ENCODE measurements around the gene TMEM114. TPM values are rescaled to one million over a fixed set of nuclear protein-coding genes. Genes with fewer than 3 reads are reported as not detected.

TMEM114 gene
- total and polyA plus RNA-seq, 2 donors (not counting 1 experiment from before 2014, with no cell fraction given) = not detected

DNA sequence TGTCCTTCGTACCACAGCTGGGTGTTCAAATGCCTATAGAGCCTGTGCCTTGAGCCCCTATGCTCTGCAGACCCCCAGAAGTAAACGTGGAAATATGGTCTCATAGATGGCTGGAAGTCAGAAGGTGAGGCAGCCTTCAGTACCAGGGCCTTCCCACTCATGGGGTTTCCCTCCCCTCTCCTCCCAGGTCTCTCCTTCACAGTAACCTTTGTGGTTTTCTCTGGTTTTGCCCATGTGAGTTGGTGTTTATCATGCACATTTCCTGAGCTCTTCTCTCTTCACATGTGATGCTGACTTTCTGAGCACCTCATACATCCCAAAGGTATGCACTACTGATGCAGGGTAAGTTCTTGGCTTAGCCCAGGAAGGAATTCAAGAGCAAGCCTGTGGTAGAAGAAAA, 35.4 kb downstream of the TMEM114 start:
- Histone ChIP-seq H3K79me2 (ENCODE audit: control insufficient read depth, insufficient read depth, low read length) (no peaks in the 10 kb centered on the region), H3K4me1 (ENCODE audit: control insufficient read depth, extremely low read depth, insufficient read depth, low read length) (no peaks in the 10 kb centered on the region), H3K27ac (ENCODE audit: insufficient read depth, low read length) (no peak overlapping the region), H3K9ac (ENCODE audit: insufficient read depth, low read length) (no peak overlapping the region), H3K4me3 (replicated peaks in 1 of 4; ENCODE audit: control extremely low read depth in 1 of 4, insufficient read depth in 1 of 4, low read depth in 3 of 4, low read length in 4 of 4) (no peak overlapping the region), H4K20me1 (ENCODE audit: control insufficient read depth, extremely low read depth, insufficient read depth, low read length) (no peaks in the 10 kb centered on the region), H3K4me2 (ENCODE audit: extremely low read depth, insufficient read depth, low read length) (no peak overlapping the region), H3K36me3 (ENCODE audit: control insufficient read depth, insufficient read depth, low read length) (no peaks in the 10 kb centered on the region), H2AFZ (ENCODE audit: low read length) (no peak overlapping the region), H3K9me3 (ENCODE audit: control insufficient read depth, insufficient read depth, low read depth, low read length) (no peaks in the 10 kb centered on the region), H3K27me3 (ENCODE audit: control insufficient read depth, insufficient read depth, low read length) (no peaks in the 10 kb centered on the region)
- no peak for TF ChIP-seq EZH2 (IDR thresholded peaks at IDR 0.05; ENCODE audit: low read length, missing control alignments)
- TF ChIP-seq, protein P1, sequence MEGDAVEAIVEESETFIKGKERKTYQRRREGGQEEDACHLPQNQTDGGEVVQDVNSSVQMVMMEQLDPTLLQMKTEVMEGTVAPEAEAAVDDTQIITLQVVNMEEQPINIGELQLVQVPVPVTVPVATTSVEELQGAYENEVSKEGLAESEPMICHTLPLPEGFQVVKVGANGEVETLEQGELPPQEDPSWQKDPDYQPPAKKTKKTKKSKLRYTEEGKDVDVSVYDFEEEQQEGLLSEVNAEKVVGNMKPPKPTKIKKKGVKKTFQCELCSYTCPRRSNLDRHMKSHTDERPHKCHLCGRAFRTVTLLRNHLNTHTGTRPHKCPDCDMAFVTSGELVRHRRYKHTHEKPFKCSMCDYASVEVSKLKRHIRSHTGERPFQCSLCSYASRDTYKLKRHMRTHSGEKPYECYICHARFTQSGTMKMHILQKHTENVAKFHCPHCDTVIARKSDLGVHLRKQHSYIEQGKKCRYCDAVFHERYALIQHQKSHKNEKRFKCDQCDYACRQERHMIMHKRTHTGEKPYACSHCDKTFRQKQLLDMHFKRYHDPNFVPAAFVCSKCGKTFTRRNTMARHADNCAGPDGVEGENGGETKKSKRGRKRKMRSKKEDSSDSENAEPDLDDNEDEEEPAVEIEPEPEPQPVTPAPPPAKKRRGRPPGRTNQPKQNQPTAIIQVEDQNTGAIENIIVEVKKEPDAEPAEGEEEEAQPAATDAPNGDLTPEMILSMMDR (conservative IDR thresholded peaks at IDR 0.05 in 1 of 2, IDR thresholded peaks at IDR 0.05 in 1 of 2; ENCODE audit: low read depth in 1 of 2, low read length in 2 of 2) = no peak
- no peak for DNase-seq (ENCODE audit: low read depth in 2 of 2)

DNA sequence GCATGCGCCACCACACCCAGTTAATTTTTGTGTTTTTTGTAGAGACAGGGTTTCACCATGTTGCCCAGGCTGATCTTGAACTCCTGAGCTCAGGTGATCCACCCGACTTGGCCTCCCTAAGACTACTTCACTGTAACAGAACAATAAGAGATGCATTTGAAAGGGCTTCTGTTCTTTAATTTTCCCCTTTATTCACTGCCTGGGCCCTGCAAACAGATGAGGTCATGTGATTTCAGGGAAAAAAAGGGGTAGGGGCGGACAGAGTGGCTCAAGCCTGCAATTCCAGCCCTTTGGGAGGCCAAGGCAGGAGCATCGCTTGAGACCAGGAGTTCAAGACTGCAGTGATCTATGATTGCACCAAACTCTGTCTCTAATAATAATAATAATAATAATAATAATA, 36.3 kb downstream of the TMEM114 start:
- DNase-seq (ENCODE audit: low read depth in 2 of 2) = no peak
- H4K20me1 ChIP-seq (ENCODE audit: control insufficient read depth, extremely low read depth, insufficient read depth, low read length) = no peaks in the 10 kb centered on the region

DNA sequence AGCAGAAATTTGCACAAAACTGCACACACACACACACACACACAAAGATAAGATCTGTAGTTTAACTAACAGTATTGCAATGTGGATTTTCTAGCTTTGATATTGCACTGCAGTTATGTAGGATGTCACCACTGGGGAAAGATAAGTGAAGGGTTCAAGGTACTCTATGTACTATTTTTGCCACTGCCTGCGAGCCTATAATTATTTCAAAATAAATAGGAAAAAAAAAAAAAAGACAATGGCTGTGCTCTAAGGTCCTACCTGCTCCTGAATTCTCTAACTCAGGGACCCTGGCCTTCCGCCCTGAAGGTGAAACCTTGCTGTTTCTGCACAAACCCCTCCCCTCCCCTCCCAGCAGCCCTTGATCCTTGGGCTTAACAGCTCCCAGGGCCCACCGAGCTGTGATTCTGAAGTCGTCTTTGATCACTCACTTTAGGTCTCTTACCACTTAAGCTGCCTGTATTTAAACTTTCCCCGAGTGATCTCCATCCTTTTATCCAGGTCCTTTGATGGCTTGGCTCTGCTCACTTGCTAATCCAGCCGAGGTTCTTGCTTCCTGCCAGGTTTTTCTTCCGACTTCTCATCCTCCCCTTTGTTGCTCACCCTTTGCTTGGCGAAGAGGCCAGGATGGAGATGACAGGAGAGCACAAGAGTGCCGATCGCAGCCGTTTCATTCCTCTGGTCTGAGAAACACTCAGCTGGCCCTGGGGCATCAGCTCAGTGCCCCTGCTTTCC, 37.7 kb downstream of the TMEM114 start:
- TF ChIP-seq EZH2 (IDR thresholded peaks at IDR 0.05; ENCODE audit: low read length, missing control alignments) = no peak
- TF ChIP-seq, protein P1 (conservative IDR thresholded peaks at IDR 0.05 in 1 of 2, IDR thresholded peaks at IDR 0.05 in 1 of 2; ENCODE audit: low read depth in 1 of 2, low read length in 2 of 2) = no peak
- H3K27me3 ChIP-seq (ENCODE audit: control insufficient read depth, insufficient read depth, low read length) = no peaks in the 10 kb centered on the region
- H3K9ac ChIP-seq (ENCODE audit: insufficient read depth, low read length) = no peak overlapping the region
- no peak overlapping the region for H3K27ac ChIP-seq (ENCODE audit: insufficient read depth, low read length)
- H3K79me2 ChIP-seq (ENCODE audit: control insufficient read depth, insufficient read depth, low read length) = no peaks in the 10 kb centered on the region
- H3K4me3 ChIP-seq (replicated peaks in 1 of 4; ENCODE audit: control extremely low read depth in 1 of 4, insufficient read depth in 1 of 4, low read depth in 3 of 4, low read length in 4 of 4) = no peak overlapping the region
- no peaks in the 10 kb centered on the region for H3K4me1 ChIP-seq (ENCODE audit: control insufficient read depth, extremely low read depth, insufficient read depth, low read length)
- H2AFZ ChIP-seq (ENCODE audit: low read length) = no peak overlapping the region
- DNase-seq (ENCODE audit: low read depth in 2 of 2) = no peak
- H3K4me2 ChIP-seq (ENCODE audit: extremely low read depth, insufficient read depth, low read length) = no peak overlapping the region
- no peaks in the 10 kb centered on the region for H3K9me3 ChIP-seq (ENCODE audit: control insufficient read depth, insufficient read depth, low read depth, low read length)
- no peaks in the 10 kb centered on the region for H3K36me3 ChIP-seq (ENCODE audit: control insufficient read depth, insufficient read depth, low read length)
- H4K20me1 ChIP-seq (ENCODE audit: control insufficient read depth, extremely low read depth, insufficient read depth, low read length) = no peaks in the 10 kb centered on the region

More for the DNA sequence above, 36.3 kb downstream of the TMEM114 start:
- no peaks in the 10 kb centered on the region for H3K9me3 ChIP-seq (ENCODE audit: control insufficient read depth, insufficient read depth, low read depth, low read length)
- H3K4me2 ChIP-seq (ENCODE audit: extremely low read depth, insufficient read depth, low read length) = no peak overlapping the region
- no peak overlapping the region for H2AFZ ChIP-seq (ENCODE audit: low read length)
- TF ChIP-seq EZH2 (IDR thresholded peaks at IDR 0.05; ENCODE audit: low read length, missing control alignments) = no peak
- TF ChIP-seq, protein P1 (conservative IDR thresholded peaks at IDR 0.05 in 1 of 2, IDR thresholded peaks at IDR 0.05 in 1 of 2; ENCODE audit: low read depth in 1 of 2, low read length in 2 of 2) = no peak
- no peaks in the 10 kb centered on the region for H3K79me2 ChIP-seq (ENCODE audit: control insufficient read depth, insufficient read depth, low read length)
- no peaks in the 10 kb centered on the region for H3K36me3 ChIP-seq (ENCODE audit: control insufficient read depth, insufficient read depth, low read length)
- H3K4me3 ChIP-seq (replicated peaks in 1 of 4; ENCODE audit: control extremely low read depth in 1 of 4, insufficient read depth in 1 of 4, low read depth in 3 of 4, low read length in 4 of 4) = no peak overlapping the region
- no peaks in the 10 kb centered on the region for H3K27me3 ChIP-seq (ENCODE audit: control insufficient read depth, insufficient read depth, low read length)
- H3K4me1 ChIP-seq (ENCODE audit: control insufficient read depth, extremely low read depth, insufficient read depth, low read length) = no peaks in the 10 kb centered on the region
- no peak overlapping the region for H3K27ac ChIP-seq (ENCODE audit: insufficient read depth, low read length)
- no peak overlapping the region for H3K9ac ChIP-seq (ENCODE audit: insufficient read depth, low read length)

Measured in fibroblast of lung (primary cell).